ENCODE results near the gene STEAP1.

The STEAP1 gene

DNA sequence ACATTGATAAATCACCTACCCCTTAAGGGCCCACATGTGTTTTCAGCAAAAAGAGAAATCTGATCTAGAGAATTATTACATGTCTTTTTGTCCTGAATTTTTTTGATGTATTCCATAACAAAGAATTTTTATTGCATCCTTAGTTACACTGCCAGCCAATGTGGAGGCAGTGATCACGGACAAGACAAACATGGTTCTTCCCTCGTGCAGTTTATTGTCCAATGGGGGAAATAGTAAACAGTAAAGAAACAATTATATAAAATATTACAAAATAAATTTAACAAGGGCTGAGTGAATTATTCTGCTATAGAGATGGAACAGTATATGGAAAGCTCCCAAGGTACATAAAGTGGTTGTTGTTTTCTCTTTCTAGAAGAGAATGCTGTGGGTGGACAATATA lies 59.3 kb downstream of the STEAP1 start:
- no peak for TF ChIP-seq ZNF274 (IDR thresholded peaks at IDR 0.05; ENCODE audit: low read depth, low read length)

More for the DNA sequence above, 59.3 kb downstream of the STEAP1 start:
- no peak overlapping the region for H3K4me3 ChIP-seq (ENCODE audit: low read length)

All from GM08714 (cell line).